Measurements from ENCODE around the gene PRADC1. TPM values are rescaled to one million over a fixed set of nuclear protein-coding genes. Genes with fewer than 3 reads are reported as not detected.

The PRADC1 gene
- total RNA-seq (2014; rRNA removed; shearing (Covaris generic)): 16.3 and 17.7 TPM in 2 replicates

GRCh38 chr2:73233154-73233931 lies at the start of gene PRADC1:
PRADC1 (minus strand) TSS chr2:73233239; CDS start chr2:73233160, 79 bp downstream.

DNA sequence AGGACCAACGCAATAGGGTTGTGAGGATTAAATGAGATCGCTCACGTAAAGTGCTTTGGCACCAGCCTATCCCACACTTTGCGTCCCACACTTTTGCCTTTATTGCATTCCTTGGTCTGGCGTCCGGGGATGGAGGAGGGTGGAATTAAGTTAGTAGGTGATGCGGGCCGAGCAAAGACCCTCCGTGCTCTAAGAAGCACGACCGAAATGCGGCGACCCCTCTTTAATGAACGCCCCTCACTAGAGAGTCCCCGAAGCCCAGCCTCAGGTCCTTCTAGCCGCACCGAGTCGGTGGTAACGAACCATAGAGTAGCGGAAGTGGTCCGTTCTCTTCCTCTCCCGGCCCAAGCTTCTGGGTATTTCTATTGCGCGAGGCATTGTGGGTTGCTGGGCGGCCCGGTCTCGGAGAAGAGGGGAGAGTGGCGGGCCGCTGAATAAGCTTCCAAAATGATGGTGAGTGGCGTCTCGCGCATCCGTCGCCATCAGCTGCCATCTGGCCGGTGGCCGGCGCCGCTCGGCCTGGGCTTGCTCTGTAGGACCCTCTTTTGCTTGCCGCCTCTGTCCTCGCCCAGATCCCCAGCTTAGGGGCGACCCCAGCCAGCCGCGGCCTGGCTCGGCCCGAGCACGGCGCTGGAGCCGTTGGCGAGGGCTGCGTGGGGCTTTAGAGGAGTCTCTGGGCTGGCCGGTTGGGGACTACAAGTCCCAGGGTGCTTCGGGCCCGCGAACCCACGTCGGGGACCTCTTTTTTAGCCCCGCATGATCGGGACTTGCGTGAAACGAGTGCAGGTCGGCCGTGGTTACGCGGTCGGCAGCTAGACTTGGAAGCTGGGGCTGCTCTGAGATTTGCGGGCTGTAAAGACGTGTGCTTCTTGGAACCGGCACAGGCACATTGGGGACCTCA lies 1.1 kb upstream of the PRADC1 start, which contains the start of gene CCT7:
Gene CCT7 (plus strand): TSS at position 377 of the 901 bp plus-strand sequence. CDS start 71 bp downstream, at position 448.

GRCh38 chr2:73214120-73215035 lies 18.7 kb downstream of the PRADC1 start, which contains the start of gene SMYD5:
SMYD5 (plus strand) TSS chr2:73214245; CDS start chr2:73214267, 22 bp downstream.

GRCh38 chr2:73202156-73203054 lies 30.6 kb downstream of the PRADC1 start, which contains the start of gene NOTO:
NOTO (plus strand) TSS chr2:73202574; CDS start chr2:73202667, 93 bp downstream.

Other genes starting within 250 kb of the PRADC1 start
- 10.4 and 17.6 TPM in 2 replicates for gene SFXN5, start 161.5 kb downstream of the PRADC1 start, total RNA-seq (2014; rRNA removed; shearing (Covaris generic))
- gene RAB11FIP5, start 120.3 kb downstream of the PRADC1 start, total RNA-seq (2014; rRNA removed; shearing (Covaris generic)): 14.5 and 14.9 TPM in 2 replicates
- gene NOTO, start 30.7 kb downstream of the PRADC1 start, total RNA-seq (2014; rRNA removed; shearing (Covaris generic)): not detected in 2 replicates
- 41.3 and 45.0 TPM in 2 replicates for gene SMYD5, start 19.0 kb downstream of the PRADC1 start, total RNA-seq (2014; rRNA removed; shearing (Covaris generic))
- 531 and 547 TPM in 2 replicates for gene CCT7, start 1.1 kb upstream of the PRADC1 start, total RNA-seq (2014; rRNA removed; shearing (Covaris generic))
- gene FBXO41, start 51.2 kb upstream of the PRADC1 start, total RNA-seq (2014; rRNA removed; shearing (Covaris generic)): 4.3 and 6.4 TPM in 2 replicates
- gene EGR4, start 60.3 kb upstream of the PRADC1 start, total RNA-seq (2014; rRNA removed; shearing (Covaris generic)): 0.05 TPM in 1 of 2 replicates, not detected in the other
- 20.2 and 26.5 TPM in 2 replicates for gene ALMS1, start 152.6 kb upstream of the PRADC1 start, total RNA-seq (2014; rRNA removed; shearing (Covaris generic))

All from A375 (cell line).